Hematopoietic multipotent progenitor cell treated with erythropoietin and hydrocortisone succinate and interleukin-3 and kit ligand, for 15 days (in vitro differentiated cells): ENCODE measurements around the gene PLEKHA7.
"Not testable (repeated sequence)": the region's sequence is repeated elsewhere in the genome, so short reads cannot be mapped to it uniquely, and the experiment has no call there.

Source experiments
- DNase-seq: peaks from one replicate; pipeline ENCODE4 v3.0.0-alpha.2; 2015; ENCODE audit warnings: low spot score

The PLEKHA7 gene

DNA sequence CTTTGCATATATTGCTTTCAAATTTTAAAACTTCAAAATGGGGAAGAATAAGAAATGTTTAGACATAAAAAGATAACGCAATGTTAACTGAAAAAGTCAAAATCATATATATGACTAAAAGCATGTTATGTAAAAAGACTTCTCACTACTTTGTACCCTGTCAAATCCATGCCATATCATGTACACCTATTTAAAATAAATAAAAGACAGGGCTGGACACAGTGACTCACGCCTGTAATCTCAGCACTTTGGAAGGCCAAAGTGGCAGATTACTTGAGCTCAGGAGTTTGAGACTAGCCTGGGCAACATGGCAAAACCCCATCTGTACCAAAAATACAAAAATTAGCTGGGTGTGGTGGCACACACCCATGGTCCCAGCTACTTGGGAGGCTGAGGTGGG, 109.5 kb downstream of the PLEKHA7 start:
- not testable (repeated sequence) for DNase-seq

GRCh38 chr11:16902781-16903378, 111.3 kb downstream of the PLEKHA7 start:
- DNase-seq, result no peak

DNA sequence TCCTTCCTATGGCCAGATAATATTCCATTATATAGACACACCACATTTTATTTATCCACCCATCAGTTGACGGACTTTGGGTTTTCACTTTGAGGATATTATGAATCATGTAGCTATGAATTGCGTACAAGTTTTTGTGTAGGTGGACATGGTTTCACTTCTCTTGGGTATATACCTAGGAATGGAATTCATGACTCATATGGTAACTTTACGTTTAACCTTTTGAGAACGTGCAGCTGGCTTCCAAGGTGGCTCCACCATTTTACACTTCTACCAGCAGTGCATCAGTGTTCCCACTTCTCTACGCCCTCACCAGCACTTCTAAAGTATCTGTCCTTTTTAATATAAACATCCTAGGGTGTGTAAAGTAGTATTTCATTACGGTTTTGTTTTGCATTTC, 112.0 kb downstream of the PLEKHA7 start:
- DNase-seq, result no peak

DNA sequence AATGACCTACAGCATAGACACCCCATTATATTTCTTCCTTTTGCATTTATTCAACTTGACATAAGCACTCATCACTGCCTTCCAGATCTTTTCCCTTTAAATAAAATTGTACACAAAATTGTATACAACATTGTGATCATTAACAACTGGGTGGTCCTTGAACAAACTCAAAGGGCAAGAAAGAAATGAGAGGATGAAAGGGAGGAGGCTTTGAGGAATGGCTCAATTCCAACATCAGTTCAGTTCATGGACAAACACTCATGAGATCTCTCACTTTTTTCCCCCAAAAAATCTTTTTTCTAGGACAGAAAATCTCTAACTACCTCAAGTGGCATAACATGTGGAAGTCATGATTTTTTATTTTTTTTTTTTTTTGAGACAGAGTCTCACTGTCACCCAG, 113.7 kb downstream of the PLEKHA7 start:
- no peak for DNase-seq

GRCh38 chr11:16899708-16900303, 114.4 kb downstream of the PLEKHA7 start:
- no peak for DNase-seq

- DNase-seq, result no peak
These were observed 115.8 kb downstream of the PLEKHA7 start for GRCh38 chr11:16898274-16898985.

DNA sequence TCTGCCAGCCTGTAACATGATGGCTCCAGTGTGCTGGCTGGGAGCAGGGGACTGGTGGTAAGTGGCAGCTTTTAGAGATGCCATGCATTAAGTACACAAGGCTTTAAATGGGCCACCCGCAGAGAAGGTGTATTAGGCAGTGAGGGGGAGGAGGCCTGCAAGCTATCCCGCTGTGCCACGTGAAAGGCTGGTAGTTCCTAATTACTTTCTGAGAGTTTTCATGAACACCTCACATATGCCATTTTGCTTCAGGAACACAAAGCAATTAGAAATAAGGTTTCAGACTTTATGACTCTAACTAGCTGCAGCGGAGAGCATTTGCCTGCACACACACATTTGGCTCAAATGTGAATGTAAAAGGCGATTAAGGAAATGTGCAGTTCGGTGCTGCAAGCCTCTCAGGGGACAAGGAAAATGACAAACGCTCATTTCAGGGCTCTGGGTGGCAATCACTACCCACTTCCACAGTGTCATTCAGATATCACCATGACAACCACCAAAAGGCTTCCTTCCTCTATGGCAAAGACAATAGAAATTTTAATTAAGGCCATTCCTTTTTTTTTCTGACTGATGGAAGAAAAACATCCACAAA, 116.6 kb downstream of the PLEKHA7 start:
- no peak for DNase-seq

GRCh38 chr11:16896729-16897469, 117.3 kb downstream of the PLEKHA7 start:
- DNase-seq, result no peak

GRCh38 chr11:16895306-16895705, 118.9 kb downstream of the PLEKHA7 start:
- DNase-seq, result no peak

GRCh38 chr11:16893456-16894066, 120.7 kb downstream of the PLEKHA7 start:
- no peak for DNase-seq

GRCh38 chr11:16891964-16892363, 122.2 kb downstream of the PLEKHA7 start:
- no peak for DNase-seq

DNA sequence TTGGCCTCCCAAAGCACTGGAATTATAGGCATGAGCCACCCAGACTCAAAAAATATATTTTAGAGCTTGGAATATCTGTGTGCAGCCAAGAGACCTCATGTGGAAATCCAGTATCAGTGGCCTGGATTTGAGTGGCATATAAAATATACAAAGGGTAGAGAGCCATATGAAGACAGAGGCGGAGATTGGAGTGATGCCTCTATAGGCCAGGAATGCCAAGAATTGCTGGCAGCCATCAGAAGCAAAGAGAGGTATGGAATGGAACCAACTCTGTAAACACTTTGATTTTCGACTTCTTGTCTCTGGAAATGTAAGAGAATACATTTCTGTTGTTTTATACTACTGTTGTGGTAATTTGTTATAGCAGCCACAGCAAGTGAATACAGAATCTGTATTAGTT, 123.0 kb downstream of the PLEKHA7 start:
- DNase-seq, result no peak

DNA sequence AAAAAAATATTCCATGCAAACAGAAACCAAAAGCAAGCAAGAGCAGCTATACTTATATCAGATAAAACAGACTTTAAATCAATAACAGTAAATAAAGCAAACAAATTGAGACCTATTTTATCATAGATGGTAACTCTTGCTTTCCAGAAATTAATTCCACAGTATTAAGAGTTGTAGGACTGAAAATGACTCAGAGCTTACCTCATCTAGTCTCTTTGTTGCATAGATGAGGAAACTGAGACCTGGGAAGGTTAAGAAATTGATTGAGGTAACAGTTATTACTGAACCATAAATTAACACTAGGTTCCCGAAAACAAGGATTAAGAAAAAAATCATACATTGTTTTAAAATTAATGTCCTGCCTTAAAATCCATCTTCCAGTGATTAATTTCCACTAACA, 123.8 kb downstream of the PLEKHA7 start:
- no peak for DNase-seq

GRCh38 chr11:16889905-16890304, 124.3 kb downstream of the PLEKHA7 start:
- DNase-seq, result no peak

DNA sequence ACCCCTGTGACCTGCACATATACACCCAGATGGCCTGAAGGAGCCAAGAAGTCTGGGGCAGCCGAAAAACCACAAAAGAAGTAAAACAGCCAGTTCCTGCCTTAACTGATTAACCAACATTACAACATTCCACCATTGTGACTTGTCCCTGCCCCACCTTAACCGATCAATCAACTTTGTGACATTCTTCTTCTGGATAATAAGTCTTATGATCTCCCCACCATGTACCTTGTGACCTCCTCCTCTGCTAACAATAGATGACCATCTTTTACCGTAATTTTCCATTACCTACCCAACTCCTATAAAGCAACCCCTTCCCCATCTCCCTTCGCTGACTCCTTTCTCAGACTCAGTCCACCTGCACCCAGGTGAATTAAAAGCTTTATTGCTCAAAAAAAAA, 125.2 kb downstream of the PLEKHA7 start:
- DNase-seq, result not testable (repeated sequence)

DNA sequence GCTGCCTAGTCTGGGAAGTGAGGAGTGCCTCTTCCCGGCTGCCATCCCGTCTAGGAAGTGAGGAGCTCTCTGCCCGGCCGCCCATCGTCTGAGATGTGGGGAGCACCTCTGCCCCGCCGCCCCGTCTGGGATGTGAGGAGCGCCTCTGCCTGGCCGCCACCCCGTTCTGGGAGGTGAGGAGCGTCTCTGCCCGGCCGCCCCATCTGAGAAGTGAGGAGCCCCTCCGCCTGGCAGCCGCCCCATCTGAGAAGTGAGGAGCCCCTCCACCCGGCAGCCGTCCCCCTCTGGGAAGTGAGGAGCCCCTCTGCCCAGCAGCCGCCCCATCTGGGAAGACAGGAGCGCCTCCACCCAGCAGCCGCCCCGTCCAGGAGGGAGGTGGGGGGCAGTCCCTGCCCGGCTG, 126.3 kb downstream of the PLEKHA7 start:
- DNase-seq, result not testable (repeated sequence)

DNA sequence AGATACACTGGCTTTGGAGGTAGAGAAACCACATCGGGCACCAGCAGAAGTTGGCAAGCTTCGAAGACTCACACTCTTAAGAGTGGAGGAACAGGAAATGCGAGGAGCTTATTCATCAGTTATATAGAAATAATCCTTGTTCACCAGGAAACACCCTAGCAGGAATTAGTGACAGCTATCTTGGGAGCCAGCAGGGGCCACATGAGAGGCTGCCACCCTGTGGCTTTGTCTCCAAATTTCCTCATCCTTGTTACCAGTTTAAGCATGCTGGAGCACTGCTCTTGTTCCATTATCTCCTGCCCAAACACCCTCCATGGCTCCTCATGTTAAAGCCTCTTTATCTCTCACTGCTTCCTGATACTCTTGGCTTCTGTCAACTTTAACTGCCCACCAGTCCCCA, 131.0 kb downstream of the PLEKHA7 start:
- peak; percentile 24 for DNase-seq

DNA sequence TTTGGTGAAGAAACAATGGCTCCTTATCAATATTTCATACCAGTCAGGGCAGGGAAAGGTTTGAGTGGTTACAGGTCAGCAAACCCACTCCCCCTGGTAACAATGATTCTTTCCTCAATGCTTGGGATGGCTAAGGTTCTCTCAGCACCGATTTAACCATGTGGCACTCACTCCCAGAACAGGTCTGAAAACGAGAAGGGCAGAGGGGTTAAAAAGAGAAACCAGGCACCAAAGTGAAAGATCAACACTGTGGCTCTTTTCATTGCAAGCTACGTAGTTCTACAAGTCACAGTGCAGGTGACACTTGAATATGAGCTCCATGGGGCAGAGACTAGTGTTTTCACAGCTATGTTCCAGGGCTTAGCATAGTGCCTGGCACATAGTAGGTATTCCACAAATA, 132.4 kb downstream of the PLEKHA7 start:
- DNase-seq, result no peak

DNA sequence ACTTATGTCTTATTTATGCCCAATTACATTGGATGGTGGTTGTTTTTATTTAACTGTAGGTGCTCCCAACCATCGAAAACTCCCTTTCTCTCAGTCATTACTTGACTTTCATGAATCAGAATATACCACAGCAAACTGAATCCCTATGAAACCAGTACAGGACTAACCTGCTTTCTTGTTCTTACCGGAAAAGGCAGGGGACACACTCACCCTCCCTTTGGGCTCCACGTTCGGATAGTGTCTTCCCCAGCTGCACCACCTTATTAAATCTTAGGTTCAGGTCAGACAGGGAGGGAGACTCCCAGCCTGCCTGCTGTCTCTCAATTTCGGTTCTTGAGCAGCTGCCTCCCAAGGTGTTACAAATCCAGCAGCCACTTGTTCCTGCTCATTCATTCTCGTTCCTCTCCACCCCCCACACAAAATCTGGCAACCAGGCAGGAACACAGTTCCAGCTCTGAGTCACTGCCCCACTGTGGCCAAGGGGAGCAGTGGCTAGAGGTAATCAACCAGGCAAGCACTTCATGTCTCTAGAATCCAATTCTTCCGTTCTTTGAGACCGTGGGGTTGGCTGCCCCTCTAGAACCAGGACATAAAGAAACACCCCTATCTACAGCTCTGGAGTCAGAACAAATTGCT, 133.0 kb downstream of the PLEKHA7 start:
- no peak for DNase-seq

DNA sequence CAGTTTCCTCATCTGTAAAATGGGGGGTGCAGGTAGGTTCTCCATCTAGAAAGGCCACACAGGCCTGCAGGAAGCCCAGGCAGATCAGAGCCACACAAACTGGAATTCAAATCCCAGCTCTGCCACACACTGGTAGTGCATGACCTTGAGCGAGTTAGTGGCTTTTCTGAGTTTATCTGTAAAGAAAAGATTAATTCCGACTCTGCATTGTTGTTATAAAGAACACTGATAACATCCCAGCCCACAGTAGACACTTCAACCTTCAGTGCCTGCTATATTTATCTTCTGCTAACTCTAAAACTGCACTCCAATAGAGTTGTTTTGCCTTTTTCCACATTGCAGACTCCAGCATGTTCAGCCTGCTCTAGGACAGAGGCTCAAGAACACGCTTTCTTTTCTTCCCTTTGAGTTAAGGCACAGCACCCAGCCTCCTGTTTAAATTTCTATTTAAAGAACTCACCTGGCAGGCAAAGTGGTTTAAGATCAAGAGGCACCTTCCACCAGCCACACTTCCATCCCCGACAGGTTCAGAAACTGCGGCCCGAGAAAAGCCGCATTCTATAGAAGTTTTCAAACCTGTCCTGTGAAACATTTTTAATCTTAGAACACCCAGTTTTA, 133.9 kb downstream of the PLEKHA7 start:
- no peak for DNase-seq

DNA sequence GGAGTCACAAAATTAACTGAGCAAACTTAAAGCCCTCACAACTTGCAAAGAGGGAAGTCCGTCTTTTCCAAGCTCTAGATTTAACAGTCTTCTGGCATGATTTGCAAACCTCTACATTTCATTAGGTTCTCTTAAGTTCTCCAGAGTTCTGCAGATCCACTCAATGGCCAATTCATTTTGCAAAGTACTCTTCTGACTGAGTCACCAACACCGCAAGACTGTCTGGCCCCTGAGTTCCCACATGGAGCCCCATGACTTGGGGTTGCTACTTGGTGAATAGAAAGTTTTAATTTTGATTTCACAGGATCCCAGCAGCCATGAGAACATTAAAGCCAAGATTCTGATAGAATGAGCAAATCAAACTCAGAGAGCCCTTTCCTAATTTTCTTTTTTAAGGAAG, 134.5 kb downstream of the PLEKHA7 start:
- no peak for DNase-seq
